Stimulated activated CD8-positive, alpha-beta memory T cell treated with anti-CD3 and anti-CD28 coated beads, Interleukin-15, amount 100 ng/mL, for 1 hour (primary cell): ENCODE results near the gene KAZN.

Experiments
- DNase-seq: peaks from one replicate; pipeline ENCODE4 v3.0.0-alpha.2; 2020; ENCODE audit warnings: low read depth

KAZN gene

GRCh38 chr1:15011160-15011559 lies 412.7 kb downstream of the KAZN start:
- DNase-seq = no peak

- no peak for DNase-seq
These were observed 413.2 kb downstream of the KAZN start for GRCh38 chr1:15011661-15012060.

GRCh38 chr1:15012822-15013221 lies 414.3 kb downstream of the KAZN start:
- no peak for DNase-seq

- no peak for DNase-seq
These were observed 415.3 kb downstream of the KAZN start for GRCh38 chr1:15013767-15014166.

- DNase-seq = no peak
These were observed 416.0 kb downstream of the KAZN start for GRCh38 chr1:15014516-15014915.

GRCh38 chr1:15016001-15016400 lies 417.5 kb downstream of the KAZN start:
- no peak for DNase-seq

- no peak for DNase-seq
These were observed 418.0 kb downstream of the KAZN start for GRCh38 chr1:15016526-15016925.

GRCh38 chr1:15017120-15017519 lies 418.6 kb downstream of the KAZN start:
- no peak for DNase-seq

GRCh38 chr1:15018767-15019166 lies 420.3 kb downstream of the KAZN start:
- no peak for DNase-seq

GRCh38 chr1:15020943-15021745 lies 422.7 kb downstream of the KAZN start:
- no peak for DNase-seq

GRCh38 chr1:15022048-15022447 lies 423.6 kb downstream of the KAZN start:
- no peak for DNase-seq

GRCh38 chr1:15023205-15023604 lies 424.7 kb downstream of the KAZN start:
- DNase-seq = no peak

GRCh38 chr1:15023976-15024375 lies 425.5 kb downstream of the KAZN start:
- no peak for DNase-seq

GRCh38 chr1:15026117-15026489 lies 427.6 kb downstream of the KAZN start:
- DNase-seq = no peak

GRCh38 chr1:15027515-15027986 lies 429.1 kb downstream of the KAZN start:
- no peak for DNase-seq

GRCh38 chr1:15028102-15028501 lies 429.6 kb downstream of the KAZN start:
- no peak for DNase-seq

GRCh38 chr1:15028616-15029015 lies 430.1 kb downstream of the KAZN start:
- DNase-seq = no peak

- no peak for DNase-seq
These were observed 430.6 kb downstream of the KAZN start for GRCh38 chr1:15029036-15029435.

GRCh38 chr1:15029786-15030185 lies 431.3 kb downstream of the KAZN start:
- DNase-seq = no peak

GRCh38 chr1:15031251-15031933 lies 432.9 kb downstream of the KAZN start:
- no peak for DNase-seq

GRCh38 chr1:15033264-15033663 lies 434.8 kb downstream of the KAZN start:
- DNase-seq = no peak

- no peak for DNase-seq
These were observed 436.2 kb downstream of the KAZN start for GRCh38 chr1:15034656-15035055.

GRCh38 chr1:15035236-15035635 lies 436.8 kb downstream of the KAZN start:
- DNase-seq = no peak

GRCh38 chr1:15036101-15036500 lies 437.6 kb downstream of the KAZN start:
- no peak for DNase-seq
